ENCODE measurements around the gene HSPA6.

DNA sequence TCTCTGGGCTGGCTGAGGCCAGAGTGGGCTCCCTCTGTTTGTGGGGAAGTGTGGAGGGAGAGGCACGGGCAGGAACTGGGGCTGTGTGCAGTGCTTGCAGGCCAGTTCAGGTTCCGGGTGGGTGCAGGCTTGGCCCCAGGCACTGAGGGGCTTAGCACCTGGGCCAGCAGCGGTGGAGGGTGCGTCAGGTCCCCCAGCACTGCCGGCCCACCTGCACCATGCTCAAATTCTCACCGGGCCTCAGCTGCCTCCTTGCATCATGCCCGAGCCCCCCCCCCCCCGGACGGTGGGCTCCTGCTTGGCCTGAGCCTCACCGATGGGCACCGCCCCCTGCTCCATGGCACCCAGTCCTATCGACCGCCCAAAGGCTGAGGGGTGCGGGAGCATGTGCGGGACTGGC is 45.4 kb upstream of the HSPA6 start:
- TF ChIP-seq CTCF (IDR thresholded peaks at IDR 0.05; ENCODE audit: low read depth, low read length, missing input control) (no peak), YY1 (IDR thresholded peaks at IDR 0.05) (no peak), TAF1 (conservative IDR thresholded peaks at IDR 0.05) (no peak), JUND (IDR thresholded peaks at IDR 0.05) (no peak), RAD21 (IDR thresholded peaks at IDR 0.05) (no peak), ATF3 (IDR thresholded peaks at IDR 0.05) (no peak), SP1 (IDR thresholded peaks at IDR 0.05) (no peak), GABPA (IDR thresholded peaks at IDR 0.05 in 1 of 2, conservative IDR thresholded peaks at IDR 0.05 in 1 of 2) (no peak), MAX (IDR thresholded peaks at IDR 0.05) (no peak)

Data from liver (tissue), 3 donors.